Immature natural killer cell (primary cell): ENCODE measurements around the gene CHD9. TPM values are rescaled to one million over a fixed set of nuclear protein-coding genes. Genes with fewer than 3 reads are reported as not detected.
A peak's percentile ranks its signal among the peaks of the same experiment; 100 is the strongest.

Experiments used
- DNase-seq, 3 donors: peaks; one replicate each; pipeline ENCODE4 v3.0.0; 2022; ENCODE audit warnings: mixed read lengths in 1 of 3
- H3K27ac Mint-ChIP-seq, 6 donors: one replicate each; pipeline ENCODE4 v1.8.0; 2020; ENCODE audit warnings: mixed read lengths in 6 of 6, mild to moderate bottlenecking in 5 of 6, inconsistent platforms in 4 of 6, moderate library complexity in 3 of 6
- H3K27me3 Mint-ChIP-seq, 3 donors: one replicate each; pipeline ENCODE4 v1.8.0; 2020 to 2021; ENCODE audit warnings: low read depth in 3 of 3, mild to moderate bottlenecking in 3 of 3, mixed read lengths in 3 of 3, moderate library complexity in 3 of 3, inconsistent platforms in 1 of 3
- H3K36me3 Mint-ChIP-seq, 3 donors: one replicate each; pipeline ENCODE4 v1.8.0; 2020; ENCODE audit warnings: mixed read lengths in 3 of 3, inconsistent platforms in 2 of 3, mild to moderate bottlenecking in 2 of 3
- H3K4me1 Mint-ChIP-seq, 2 donors: one replicate each; pipeline ENCODE4 v1.8.0; 2020; ENCODE audit warnings: inconsistent platforms in 2 of 2, mild to moderate bottlenecking in 2 of 2, mixed read lengths in 2 of 2, moderate library complexity in 1 of 2
- H3K4me3 Mint-ChIP-seq, 5 donors: one replicate each; pipeline ENCODE4 v1.8.0; 2020; ENCODE audit warnings: mild to moderate bottlenecking in 5 of 5, mixed read lengths in 5 of 5, inconsistent platforms in 3 of 5, moderate library complexity in 3 of 5
- H3K9me3 Mint-ChIP-seq, 6 donors: one replicate each; pipeline ENCODE4 v1.8.0; 2020; ENCODE audit warnings: mild to moderate bottlenecking in 6 of 6, mixed read lengths in 6 of 6, inconsistent platforms in 4 of 6, moderate library complexity in 3 of 6
- polyA plus RNA-seq, 3 donors: library from polyadenylated mRNA; unstranded; fragments of 300-500 nt; fragmentation: Illumina TruSeq; gene quantifications; one replicate each; pipeline ENCODE4 v1.2.3, GENCODE V29; 2021

The CHD9 gene, protein sequence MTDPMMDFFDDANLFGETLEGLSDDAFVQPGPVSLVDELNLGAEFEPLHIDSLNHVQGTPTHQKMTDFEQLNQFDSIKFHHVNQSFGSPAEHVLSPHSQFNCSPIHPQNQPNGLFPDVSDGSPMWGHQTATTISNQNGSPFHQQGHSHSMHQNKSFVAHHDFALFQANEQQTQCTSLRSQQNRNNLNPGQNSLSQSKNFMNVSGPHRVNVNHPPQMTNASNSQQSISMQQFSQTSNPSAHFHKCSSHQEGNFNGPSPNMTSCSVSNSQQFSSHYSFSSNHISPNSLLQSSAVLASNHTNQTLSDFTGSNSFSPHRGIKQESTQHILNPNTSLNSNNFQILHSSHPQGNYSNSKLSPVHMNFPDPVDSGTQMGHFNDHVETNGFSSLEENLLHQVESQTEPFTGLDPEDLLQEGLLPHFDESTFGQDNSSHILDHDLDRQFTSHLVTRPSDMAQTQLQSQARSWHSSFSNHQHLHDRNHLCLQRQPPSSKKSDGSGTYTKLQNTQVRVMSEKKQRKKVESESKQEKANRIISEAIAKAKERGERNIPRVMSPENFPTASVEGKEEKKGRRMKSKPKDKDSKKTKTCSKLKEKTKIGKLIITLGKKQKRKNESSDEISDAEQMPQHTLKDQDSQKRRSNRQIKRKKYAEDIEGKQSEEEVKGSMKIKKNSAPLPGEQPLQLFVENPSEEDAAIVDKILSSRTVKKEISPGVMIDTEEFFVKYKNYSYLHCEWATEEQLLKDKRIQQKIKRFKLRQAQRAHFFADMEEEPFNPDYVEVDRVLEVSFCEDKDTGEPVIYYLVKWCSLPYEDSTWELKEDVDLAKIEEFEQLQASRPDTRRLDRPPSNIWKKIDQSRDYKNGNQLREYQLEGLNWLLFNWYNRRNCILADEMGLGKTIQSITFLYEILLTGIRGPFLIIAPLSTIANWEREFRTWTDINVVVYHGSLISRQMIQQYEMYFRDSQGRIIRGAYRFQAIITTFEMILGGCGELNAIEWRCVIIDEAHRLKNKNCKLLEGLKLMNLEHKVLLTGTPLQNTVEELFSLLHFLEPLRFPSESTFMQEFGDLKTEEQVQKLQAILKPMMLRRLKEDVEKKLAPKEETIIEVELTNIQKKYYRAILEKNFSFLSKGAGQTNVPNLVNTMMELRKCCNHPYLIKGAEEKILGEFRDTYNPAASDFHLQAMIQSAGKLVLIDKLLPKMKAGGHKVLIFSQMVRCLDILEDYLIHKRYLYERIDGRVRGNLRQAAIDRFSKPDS (N-terminal part only)
- polyA plus RNA-seq = 10 to 100 TPM; 47.1 to 68.6 (median 48.5) TPM

DNA sequence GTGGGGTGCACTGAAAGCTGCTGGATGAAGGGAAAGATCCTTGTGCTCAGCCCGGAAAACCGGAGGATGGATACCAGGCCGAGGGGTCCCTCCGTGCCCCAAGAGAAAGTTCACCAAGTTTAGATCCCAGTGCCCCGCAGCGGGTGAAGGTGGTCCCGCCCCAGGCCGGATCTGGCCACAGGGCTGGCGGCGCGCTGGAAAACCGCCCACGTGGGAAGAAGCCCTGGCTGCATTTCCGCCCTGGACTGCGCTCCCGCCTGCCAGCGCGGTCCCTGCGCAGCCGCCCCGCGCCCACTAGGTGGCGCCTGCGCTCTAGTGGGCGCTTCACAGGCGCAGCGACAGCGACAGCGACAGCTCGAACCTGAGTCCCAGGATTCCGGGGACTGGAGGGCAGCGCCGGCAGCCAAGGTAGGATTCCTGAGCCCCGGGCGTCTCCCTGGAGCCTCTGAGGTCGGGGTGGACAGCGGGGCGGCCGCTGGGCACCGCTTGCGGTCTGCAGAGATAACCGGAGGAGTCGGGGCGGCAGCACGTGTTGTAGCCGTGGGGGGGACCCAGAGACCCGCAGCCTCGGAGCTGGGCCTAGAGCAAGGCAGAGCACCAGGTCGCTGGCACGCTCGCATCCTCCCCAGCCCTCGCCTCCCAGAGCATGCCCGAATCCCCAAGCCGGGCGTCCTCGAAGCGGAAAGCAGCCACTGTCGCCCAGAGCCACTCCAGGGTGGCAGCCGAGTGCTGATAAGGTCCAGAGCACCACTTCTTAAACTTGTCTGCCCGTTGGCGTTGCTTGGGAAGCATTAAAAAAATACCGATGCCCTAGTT is at the start of gene CHD9:
Gene CHD9, plus strand, starts transcription at position 322 of the 816 bp plus-strand sequence. CDS start 101,099 bp downstream, outside the sequence.
- peaks cover 36 to 42% of the 10 kb centered on the region in 2 donors for H3K4me1 Mint-ChIP-seq
- H3K4me3 Mint-ChIP-seq = peak within 1 kb of the TSS; percentile 90 to 97 (median 92)
- peak within 1 kb of the TSS; percentile 80 to 91 (median 88) for H3K27ac Mint-ChIP-seq
- H3K27me3 Mint-ChIP-seq = peaks cover 0 to 5% (median 2%) of the 10 kb centered on the region in 3 donors
- peaks cover 0 to 3% (median 3%) of the 10 kb centered on the region in 3 donors for H3K36me3 Mint-ChIP-seq
- H3K9me3 Mint-ChIP-seq = no peaks in the 10 kb centered on the region
- peak; percentile 78 to 84 (median 83) for DNase-seq

DNA sequence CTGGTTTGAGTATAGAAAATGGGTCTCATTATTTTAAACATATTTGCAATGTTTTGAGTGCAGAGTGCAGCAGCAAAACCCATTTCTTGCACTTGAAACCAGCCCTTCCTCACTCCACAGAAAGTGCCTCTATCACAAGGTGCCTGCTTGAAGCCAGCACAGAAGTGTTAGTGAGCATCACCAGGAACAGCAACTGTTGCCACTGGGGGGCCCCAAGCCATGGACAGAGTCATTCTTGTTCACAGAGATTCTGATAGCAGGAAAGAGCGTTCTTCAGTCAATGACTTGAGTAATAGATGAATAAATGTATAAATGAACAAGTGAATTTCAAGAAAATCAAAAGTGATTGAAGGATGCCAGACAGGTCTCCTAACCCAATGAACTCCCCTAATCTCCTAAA is 47.7 kb upstream of the CHD9 start:
- H3K4me3 Mint-ChIP-seq = no peak overlapping the region
- no peaks in the 10 kb centered on the region for H3K4me1 Mint-ChIP-seq
- DNase-seq = no peak
- no peak overlapping the region for H3K27ac Mint-ChIP-seq
- peaks cover 7 to 8% (median 7%) of the 10 kb centered on the region in 3 donors for H3K27me3 Mint-ChIP-seq
- H3K36me3 Mint-ChIP-seq = no peaks in the 10 kb centered on the region
- peaks cover 0 to 2% (median 0%) of the 10 kb centered on the region in 6 donors for H3K9me3 Mint-ChIP-seq

DNA sequence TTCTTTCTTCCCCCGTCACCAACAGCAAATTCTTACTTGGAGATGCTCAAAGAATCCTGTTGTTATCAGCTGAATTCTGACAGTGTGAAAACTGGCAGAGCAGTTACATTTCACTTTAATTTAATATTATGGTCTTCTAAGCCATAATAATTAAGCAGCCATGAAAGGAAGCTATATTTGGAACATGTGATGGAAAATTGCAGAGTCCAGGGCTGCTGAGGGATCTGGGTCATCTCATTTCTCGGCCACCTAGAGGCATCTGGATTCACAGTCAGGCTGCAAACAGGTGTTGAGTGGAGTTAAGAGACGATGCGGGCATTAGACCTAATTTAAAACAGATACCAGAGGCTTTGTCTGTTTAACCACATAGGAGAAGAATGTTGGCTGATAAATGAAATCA is 40.5 kb upstream of the CHD9 start:
- peaks cover 5 to 12% (median 6%) of the 10 kb centered on the region in 3 donors for H3K27me3 Mint-ChIP-seq
- DNase-seq = no peak
- no peak overlapping the region for H3K4me3 Mint-ChIP-seq
- no peaks in the 10 kb centered on the region for H3K4me1 Mint-ChIP-seq
- no peaks in the 10 kb centered on the region for H3K9me3 Mint-ChIP-seq
- no peak overlapping the region for H3K27ac Mint-ChIP-seq
- no peaks in the 10 kb centered on the region for H3K36me3 Mint-ChIP-seq

DNA sequence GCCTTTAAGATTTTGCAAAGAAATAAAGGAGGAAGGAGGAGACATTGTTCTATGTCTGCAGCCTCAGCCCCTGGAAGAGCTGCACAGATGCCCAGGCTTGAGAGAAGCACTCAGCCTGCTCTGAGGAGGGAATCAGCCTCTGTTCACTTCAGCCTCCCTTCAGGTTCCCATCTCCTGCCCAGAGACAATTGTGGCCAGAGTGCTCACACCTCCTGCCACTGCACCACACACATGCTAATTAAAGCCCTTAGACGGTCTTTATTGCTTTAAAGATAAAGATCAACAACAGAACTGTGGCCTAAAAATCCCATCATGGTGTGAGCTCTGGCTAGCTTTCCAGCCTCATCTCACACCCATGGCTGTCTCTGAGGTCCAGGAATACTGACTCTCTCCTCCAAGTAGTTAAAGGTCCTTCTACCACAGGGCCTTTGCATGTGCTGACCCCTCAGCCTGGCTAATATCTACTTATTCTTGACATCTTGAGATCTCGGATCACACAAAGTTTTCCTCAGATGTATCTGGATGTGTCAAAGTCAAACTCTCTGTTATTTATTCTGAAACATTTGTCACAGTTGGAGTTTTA is 35.9 kb upstream of the CHD9 start:
- Mint-ChIP-seq H3K4me1 (no peaks in the 10 kb centered on the region), H3K27ac (no peak overlapping the region), H3K4me3 (no peak overlapping the region), H3K9me3 (peaks cover 0 to 2% (median 0%) of the 10 kb centered on the region in 6 donors), H3K36me3 (no peaks in the 10 kb centered on the region), H3K27me3 (peaks cover 4 to 8% (median 5%) of the 10 kb centered on the region in 3 donors)
- no peak for DNase-seq

DNA sequence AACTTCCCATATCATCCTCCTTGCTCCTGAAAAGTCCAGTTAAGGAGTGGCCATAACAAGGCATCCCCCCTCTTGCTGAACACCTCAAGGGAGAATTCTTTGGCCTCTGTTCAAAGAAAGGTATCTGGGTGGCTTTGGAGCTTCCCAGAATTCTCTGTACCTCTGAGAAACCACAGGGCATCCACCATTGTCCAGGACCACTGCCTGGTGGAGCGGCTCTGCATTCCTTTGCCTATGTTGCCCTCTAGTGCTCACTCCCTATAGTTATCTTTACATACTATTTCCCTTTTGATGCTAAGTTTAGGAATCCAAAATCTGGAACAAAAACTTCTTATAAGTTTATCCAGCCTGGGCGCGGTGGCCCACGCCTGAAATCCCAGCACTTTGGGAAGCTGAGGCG is 32.4 kb upstream of the CHD9 start:
- Mint-ChIP-seq H3K36me3 (no peaks in the 10 kb centered on the region), H3K27ac (no peak overlapping the region), H3K4me1 (no peaks in the 10 kb centered on the region), H3K27me3 (peaks cover 0 to 4% (median 2%) of the 10 kb centered on the region in 3 donors), H3K9me3 (peaks cover 0 to 2% (median 0%) of the 10 kb centered on the region in 6 donors), H3K4me3 (no peak overlapping the region)
- no peak for DNase-seq

DNA sequence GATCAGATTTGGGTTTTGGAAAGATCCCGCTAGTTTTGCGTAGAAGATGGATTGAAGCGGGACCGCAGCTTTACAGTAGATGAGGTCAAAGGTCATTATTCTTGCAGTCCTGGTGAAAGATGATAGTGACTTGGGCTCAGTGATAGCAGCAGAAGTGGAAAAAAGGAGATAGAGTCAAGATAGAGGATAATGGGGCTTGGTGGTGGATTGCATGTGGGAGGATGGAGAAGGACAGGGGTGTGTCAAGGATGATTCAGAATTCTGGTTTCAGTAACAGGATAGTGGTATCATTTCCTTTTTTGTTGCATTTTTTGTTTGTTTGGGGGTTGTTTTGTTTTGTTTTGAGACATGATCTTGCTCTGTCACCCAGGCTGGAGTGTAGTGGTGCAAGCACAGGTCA is 30.7 kb upstream of the CHD9 start:
- Mint-ChIP-seq H3K4me1 (no peaks in the 10 kb centered on the region), H3K27me3 (peaks cover 0 to 4% (median 3%) of the 10 kb centered on the region in 3 donors), H3K4me3 (no peak overlapping the region), H3K36me3 (no peaks in the 10 kb centered on the region), H3K9me3 (peaks cover 0 to 2% (median 0%) of the 10 kb centered on the region in 6 donors), H3K27ac (no peak overlapping the region)
- no peak for DNase-seq

DNA sequence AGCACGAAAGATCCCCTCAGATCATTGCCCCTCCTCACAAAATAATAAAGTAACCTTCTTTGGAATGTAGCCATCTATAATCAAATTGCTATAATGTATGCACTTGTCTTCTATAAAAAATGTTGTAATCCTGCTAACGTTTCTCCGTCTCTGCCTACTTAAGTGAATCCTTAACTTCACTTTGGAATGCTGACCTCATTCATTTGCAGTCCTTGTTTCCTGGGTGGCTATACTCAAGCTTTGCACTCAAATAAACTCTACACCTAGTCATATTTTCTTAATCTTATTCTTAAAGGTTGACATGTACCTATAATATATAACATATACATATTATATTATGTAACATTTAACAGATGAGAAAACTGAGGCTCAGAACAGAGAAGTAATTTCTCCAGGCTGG is 24.8 kb upstream of the CHD9 start:
- Mint-ChIP-seq H3K27ac (no peak overlapping the region), H3K4me3 (no peak overlapping the region), H3K27me3 (peaks cover 3 to 10% (median 9%) of the 10 kb centered on the region in 3 donors), H3K4me1 (no peaks in the 10 kb centered on the region), H3K36me3 (no peaks in the 10 kb centered on the region), H3K9me3 (peaks cover 0 to 5% (median 0%) of the 10 kb centered on the region in 6 donors)
- no peak for DNase-seq

DNA sequence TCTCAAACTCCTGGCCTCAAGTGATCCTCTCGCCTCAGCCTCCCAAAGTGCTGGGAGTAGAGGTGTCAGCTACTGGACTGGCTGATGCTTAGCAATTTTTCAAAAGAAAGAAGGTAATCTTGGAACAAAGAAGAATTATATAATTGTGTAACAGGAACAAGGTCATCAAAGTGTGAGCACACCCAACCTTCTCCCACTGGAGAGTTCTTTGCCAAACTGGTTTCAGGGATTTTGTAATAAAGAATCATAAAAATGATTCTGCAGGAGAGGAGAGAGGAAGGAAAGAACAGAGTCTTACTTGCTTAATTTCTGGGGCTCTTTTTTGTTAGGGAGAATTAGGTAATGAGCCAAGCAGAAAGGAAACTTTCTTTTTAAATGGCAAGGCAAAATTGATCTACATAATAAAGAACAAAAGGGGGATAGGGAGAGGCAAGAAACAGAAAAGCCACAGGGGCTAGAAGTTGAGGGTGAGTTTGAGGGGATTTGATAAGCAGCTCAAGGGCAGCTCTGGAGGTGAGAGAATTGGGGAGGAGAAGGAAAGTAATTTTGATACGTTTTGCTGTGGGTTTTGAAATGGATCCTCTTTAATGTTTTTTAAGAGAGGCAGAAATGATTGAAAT is 23.4 kb upstream of the CHD9 start:
- Mint-ChIP-seq H3K36me3 (no peaks in the 10 kb centered on the region), H3K27ac (peak overlapping the region in 1 of 6 donors; percentile 37), H3K4me3 (no peak overlapping the region), H3K4me1 (no peaks in the 10 kb centered on the region), H3K9me3 (peaks cover 0 to 5% (median 0%) of the 10 kb centered on the region in 6 donors), H3K27me3 (peaks cover 5 to 12% (median 10%) of the 10 kb centered on the region in 3 donors)
- DNase-seq = no peak

DNA sequence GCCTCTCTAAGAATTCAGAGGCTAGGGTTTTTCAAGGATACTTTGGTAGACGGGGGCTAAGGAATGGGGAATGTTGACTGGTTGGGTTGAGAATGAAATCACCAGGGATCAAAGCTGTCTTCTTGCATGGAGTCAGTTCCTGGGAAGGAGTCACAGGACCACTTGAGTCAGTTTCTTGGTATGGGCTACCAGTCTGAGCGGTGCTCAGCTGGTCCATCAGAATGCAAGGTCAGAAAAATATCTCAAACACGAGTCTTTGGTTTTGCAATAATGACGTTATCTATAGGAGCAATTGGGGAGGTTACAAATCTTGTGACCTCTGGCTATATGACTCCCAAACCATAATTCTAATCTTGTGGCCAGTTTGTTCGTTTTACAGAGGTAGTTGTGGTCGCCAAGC is 20.5 kb upstream of the CHD9 start:
- Mint-ChIP-seq H3K4me1 (no peaks in the 10 kb centered on the region), H3K36me3 (no peaks in the 10 kb centered on the region), H3K4me3 (no peak overlapping the region), H3K27ac (no peak overlapping the region), H3K9me3 (peaks cover 0 to 5% (median 0%) of the 10 kb centered on the region in 6 donors), H3K27me3 (peaks cover 6 to 12% (median 8%) of the 10 kb centered on the region in 3 donors)
- DNase-seq = no peak

DNA sequence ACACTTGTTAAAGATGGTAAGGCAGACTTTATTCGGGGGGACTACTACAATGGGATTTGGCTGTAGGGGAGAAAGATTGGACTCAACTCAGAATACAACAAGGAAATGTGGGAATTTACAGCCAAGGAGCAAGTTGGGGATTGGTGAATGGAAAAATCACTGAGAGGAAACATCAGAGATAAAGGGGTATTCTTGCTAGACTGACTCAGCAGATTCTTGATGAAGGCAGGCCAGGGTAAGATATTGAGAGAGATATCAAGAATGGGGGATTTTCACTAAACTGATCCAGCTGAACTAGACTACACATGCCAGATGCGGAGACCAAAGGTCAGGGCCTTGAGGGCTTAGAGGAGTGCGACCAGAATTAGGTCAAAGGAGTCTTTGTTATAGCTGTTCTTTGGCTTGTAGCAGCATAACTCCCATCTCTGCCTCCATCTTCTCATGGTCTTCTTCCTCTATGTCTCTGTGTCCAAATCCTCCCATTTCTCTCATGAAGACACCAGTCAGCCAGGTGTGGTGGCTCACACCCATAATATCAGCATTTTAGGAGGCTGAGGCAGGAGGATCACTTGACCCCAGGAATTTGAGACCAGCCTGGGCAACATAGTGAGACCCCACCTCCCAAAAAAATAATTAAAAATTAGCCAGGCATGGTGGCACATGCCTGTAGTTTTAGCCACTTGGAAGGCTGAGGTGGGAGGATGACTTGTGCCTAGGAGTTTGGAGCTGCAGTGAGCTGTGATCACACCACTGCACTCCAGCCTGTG is 19.4 kb upstream of the CHD9 start:
- H3K4me3 Mint-ChIP-seq = no peak overlapping the region
- peaks cover 6 to 12% (median 9%) of the 10 kb centered on the region in 3 donors for H3K27me3 Mint-ChIP-seq
- peaks cover 0 to 5% (median 0%) of the 10 kb centered on the region in 6 donors for H3K9me3 Mint-ChIP-seq
- no peaks in the 10 kb centered on the region for H3K4me1 Mint-ChIP-seq
- no peaks in the 10 kb centered on the region for H3K36me3 Mint-ChIP-seq
- no peak for DNase-seq
- no peak overlapping the region for H3K27ac Mint-ChIP-seq

DNA sequence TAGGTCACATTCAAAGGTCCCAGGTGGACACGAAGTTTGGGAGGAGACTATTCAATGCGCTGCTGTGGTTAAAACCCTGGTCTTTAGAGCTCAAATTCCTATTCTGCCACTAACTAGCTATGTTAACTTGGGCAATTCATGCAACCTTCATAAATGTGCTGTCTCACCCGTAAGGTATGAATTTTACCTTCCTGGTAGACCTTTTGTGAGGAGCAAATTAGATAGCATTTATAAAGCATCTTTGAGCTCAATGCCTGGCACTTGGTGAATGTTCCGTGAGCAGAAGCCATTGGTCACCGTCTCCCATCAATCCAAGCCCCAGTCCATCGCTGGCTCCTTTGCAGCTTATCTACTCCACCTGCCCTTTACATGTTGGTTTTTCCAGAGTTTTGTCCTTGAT is 18.7 kb upstream of the CHD9 start:
- peaks cover 0 to 5% (median 0%) of the 10 kb centered on the region in 3 donors for H3K36me3 Mint-ChIP-seq
- no peak overlapping the region for H3K4me3 Mint-ChIP-seq
- peaks cover 6 to 13% (median 12%) of the 10 kb centered on the region in 3 donors for H3K27me3 Mint-ChIP-seq
- H3K9me3 Mint-ChIP-seq = peaks cover 0 to 3% (median 0%) of the 10 kb centered on the region in 6 donors
- no peaks in the 10 kb centered on the region for H3K4me1 Mint-ChIP-seq
- no peak for DNase-seq
- H3K27ac Mint-ChIP-seq = no peak overlapping the region
